Testis (tissue), 3 donors: ENCODE measurements around the gene KCTD10. TPM values are rescaled to one million over a fixed set of nuclear protein-coding genes. Genes with fewer than 3 reads are reported as not detected.
"Not testable (repeated sequence)": the region's sequence is repeated elsewhere in the genome, so short reads cannot be mapped to it uniquely, and the experiment has no call there.

Experiments used
- DNase-seq: peaks from one replicate; pipeline ENCODE4 v3.0.0-alpha.2; 2019
- H3K27ac ChIP-seq, 2 donors: fragments of 200-600 bp; sonication (generic); one replicate each; pipeline ENCODE4 v1.5.1; 2019
- H3K27me3 ChIP-seq: fragments of 200-600 bp; sonication (generic); one replicate; pipeline ENCODE4 v1.5.1; 2019
- H3K36me3 ChIP-seq: fragments of 200-600 bp; sonication (generic); one replicate; pipeline ENCODE4 v1.5.1; 2017; ENCODE audit warnings: low read depth; ENCODE audit errors: missing control alignments
- H3K4me1 ChIP-seq: fragments of 200-600 bp; sonication (generic); one replicate; pipeline ENCODE4 v1.5.1; 2019
- H3K4me3 ChIP-seq, 2 donors: fragments of 200-600 bp; sonication (generic); one replicate each; pipeline ENCODE4 v1.5.1; 2017 to 2019
- H3K9me3 ChIP-seq: fragments of 200-600 bp; sonication (generic); one replicate; pipeline ENCODE4 v1.5.1; 2017
- CTCF ChIP-seq, 3 experiments: fragments of 450-650 bp in 2 of 3; fragments of 200-600 bp in 1 of 3; sonication (generic) in 1 of 3; IDR thresholded peaks; one replicate each; pipeline ENCODE4 v1.5.1; 2016 to 2019; ENCODE audit warnings: antibody characterized with exemption in 3 of 3, mild to moderate bottlenecking in 2 of 3, moderate library complexity in 1 of 3
- POLR2A ChIP-seq: fragments of 450-650 bp; IDR thresholded peaks from one replicate; pipeline ENCODE4 v1.6.1; 2017; ENCODE audit warnings: antibody characterized with exemption, mild to moderate bottlenecking, moderate library complexity
- WGBS, 2 donors: methylation state at CpG; one replicate each; pipeline ENCODE4 v1.1.5; 2018; 5-methylcytosine and 5-hydroxymethylcytosine counted together
- intact Hi-C: fragments of 100-400 bp; cut with DNase I; formaldehyde crosslinking; loops from one replicate; pipeline ENCODE4 v1.15.1; 2023; ENCODE audit warnings: low total_unique reads
- polyA plus RNA-seq: library from polyadenylated mRNA; stranded (reverse); fragments of 350-450 nt; fragmentation: Illumina TruSeq; extraction: RNeasy Lipid Tissue Mini Kit (QIAGEN cat#74804); gene quantifications from one replicate; pipeline ENCODE4 v1.2.3, GENCODE V29; 2014; ENCODE audit warnings: low read depth, low replicate concordance; ENCODE audit not compliant: insufficient read depth
- total RNA-seq, 2 donors: library from RNA; depleted of rRNA; stranded (reverse); fragments of >200 nt; gene quantifications; one replicate each; pipeline ENCODE4 v1.2.3, GENCODE V29; 2016

The KCTD10 gene
- total and polyA plus RNA-seq, 3 donors from 2014 or later, result 43.0 to 58.7 (median 43.6) TPM

- Histone ChIP-seq H3K36me3 (no peaks in the 10 kb centered on the region), H3K4me1 (peaks cover 14% of the 10 kb centered on the region), H3K9me3 (no peaks in the 10 kb centered on the region), H3K27me3 (no peaks in the 10 kb centered on the region), H3K27ac (no peak overlapping the region), H3K4me3 (no peak overlapping the region)
- intact Hi-C loops, result no loop called here
- DNase-seq, result no peak
- no peak for TF ChIP-seq CTCF (IDR thresholded peaks at IDR 0.05)
- TF ChIP-seq POLR2A, result no peak
- WGBS, 2 donors, result 84 to 92% methylated on average over 7 of the region's 7 CpGs
These were observed 2.0 kb downstream of the KCTD10 start for GRCh38 chr12:109475121-109475520.

GRCh38 chr12:109473526-109474270 is 3.4 kb downstream of the KCTD10 start:
- H3K4me3 ChIP-seq, H3K27ac ChIP-seq, H3K36me3 ChIP-seq, H3K27me3 ChIP-seq, intact Hi-C loops, H3K9me3 ChIP-seq, DNase-seq: not testable (repeated sequence)
- 83 to 87% methylated on average over 15 to 16 of the region's 16 CpGs for WGBS, 2 donors
- peaks cover 12% of the 10 kb centered on the region for H3K4me1 ChIP-seq

GRCh38 chr12:109473006-109473405 is 4.1 kb downstream of the KCTD10 start:
- TF ChIP-seq CTCF (IDR thresholded peaks at IDR 0.05) (no peak), POLR2A (no peak)
- intact Hi-C loops, result no loop called here
- Histone ChIP-seq H3K4me3 (no peak overlapping the region), H3K9me3 (no peaks in the 10 kb centered on the region), H3K36me3 (no peaks in the 10 kb centered on the region), H3K27ac (no peak overlapping the region), H3K27me3 (no peaks in the 10 kb centered on the region), H3K4me1 (peaks cover 11% of the 10 kb centered on the region)
- 85 to 86% methylated on average over 3 of the region's 3 CpGs for WGBS, 2 donors
- no peak for DNase-seq

GRCh38 chr12:109469517-109469916 is 7.6 kb downstream of the KCTD10 start:
- no peak for DNase-seq
- Histone ChIP-seq H3K9me3 (no peaks in the 10 kb centered on the region), H3K4me3 (no peak overlapping the region), H3K27ac (no peak overlapping the region), H3K36me3 (no peaks in the 10 kb centered on the region), H3K27me3 (no peaks in the 10 kb centered on the region), H3K4me1 (peaks cover 24% of the 10 kb centered on the region)
- 95 to 97% methylated on average over 8 to 10 of the region's 10 CpGs for WGBS, 2 donors
- TF ChIP-seq CTCF (IDR thresholded peaks at IDR 0.05), result no peak
- no peak for TF ChIP-seq POLR2A
- intact Hi-C loops, result no loop called here

- TF ChIP-seq CTCF (IDR thresholded peaks at IDR 0.05) (no peak), POLR2A (no peak)
- 81 to 85% methylated on average over 4 to 8 of the region's 8 CpGs for WGBS, 2 donors
- peaks cover 38% of the 10 kb centered on the region for H3K4me1 ChIP-seq
- no peak overlapping the region for H3K27ac ChIP-seq
- intact Hi-C loops, result no loop called here
- H3K36me3 ChIP-seq, result no peaks in the 10 kb centered on the region
- H3K4me3 ChIP-seq, result no peak overlapping the region
- DNase-seq, result no peak
- H3K9me3 ChIP-seq, result no peaks in the 10 kb centered on the region
- H3K27me3 ChIP-seq, result no peaks in the 10 kb centered on the region
These were observed 9.0 kb downstream of the KCTD10 start for GRCh38 chr12:109467978-109468676.
